ENCODE results near the gene FAM89A. TPM values are rescaled to one million over a fixed set of nuclear protein-coding genes. Genes with fewer than 3 reads are reported as not detected.

FAM89A gene
- total RNA-seq (1 to 10 TPM; 3.0 to 9.5 (median 7.6) TPM), total RNA-seq (1.4 to 18.3 (median 7.2) reads per million in 29 experiments)
- 3.6 TPM for total RNA-seq (2013)

DNA sequence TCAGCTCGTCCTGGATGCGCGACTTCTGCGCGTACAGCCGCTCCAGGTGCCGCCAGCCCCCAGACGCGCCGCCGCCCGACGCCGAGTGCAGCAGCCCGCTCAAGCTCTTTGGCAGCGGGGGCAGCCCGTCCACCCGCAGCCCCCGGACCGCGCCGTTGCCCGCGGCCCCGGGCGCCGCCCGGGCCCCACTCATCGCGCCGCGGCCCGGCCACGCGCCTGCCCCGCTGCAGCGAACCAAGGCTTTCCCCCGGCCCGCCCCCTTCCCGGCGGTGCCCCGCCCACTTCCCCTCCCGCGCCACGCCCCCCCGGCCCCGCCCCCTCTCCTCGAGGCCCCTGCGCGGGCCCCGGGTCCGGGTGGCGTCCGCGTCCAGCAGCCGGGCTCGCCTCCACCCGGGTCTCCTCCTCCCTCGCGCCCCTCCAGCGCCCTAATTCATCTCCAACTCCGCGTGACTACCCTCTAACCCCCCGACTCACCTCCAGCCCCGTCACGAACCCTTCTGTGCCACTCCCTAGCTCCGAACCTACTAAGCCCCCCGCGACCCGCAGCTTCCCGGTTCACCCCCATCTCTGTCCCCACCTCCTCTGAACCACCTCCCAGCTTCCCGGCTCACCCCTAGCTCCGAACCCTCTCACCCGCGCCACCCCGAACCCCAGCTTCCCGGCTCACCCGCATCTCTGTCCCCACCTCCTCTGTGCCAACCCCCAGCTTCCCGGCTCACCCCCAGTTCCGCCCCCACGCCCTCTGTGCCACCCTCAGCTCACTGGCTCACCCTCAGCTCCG, at the start of gene FAM89A:
Gene FAM89A, minus strand, starts transcription at position 236 of the 781 bp plus-strand sequence. Its CDS starts 43 bp downstream, at position 193.
- ATAC-seq (replicated peaks in 1 of 4) (peak; percentile 77 to 87 (median 81)), DNase-seq (peak; percentile 28 to 81 (median 59))
- peaks cover 29 to 37% (median 33%) of the 10 kb centered on the region in 3 donors for H3K4me1 Mint-ChIP-seq
- POLR2A ChIA-PET, result interaction anchor here in 1 of 2 donors (0.6 kb wide), 1 partner anchor 972 kb away, joined by 4 read pairs; no protein-coding TSS in a partner anchor
- no peaks in the 10 kb centered on the region for H3K36me3 Mint-ChIP-seq
- under 1% methylated on average over 63 of the region's 82 CpGs for WGBS (ENCODE audit: insufficient coverage)
- peak within 1 kb of the TSS; percentile 19 for H3K27ac ChIP-seq (ENCODE audit: low read length)
- H3K27me3 ChIP-seq (replicated peaks in 1 of 2; ENCODE audit: control insufficient read depth in 2 of 2, extremely low read depth in 1 of 2, insufficient read depth in 2 of 2, low read length in 1 of 2), result peaks cover 0 to 3% of the 10 kb centered on the region in 2 experiments
- H3K27ac Mint-ChIP-seq, result peak within 1 kb of the TSS in 1 of 2 donors; percentile 58
- peak within 1 kb of the TSS; percentile 75 to 77 for H3K4me3 ChIP-seq (ENCODE audit: control insufficient read depth in 1 of 2, extremely low read depth in 1 of 2, low read length in 1 of 2)
- no peaks in the 10 kb centered on the region for H3K36me3 ChIP-seq (ENCODE audit: control insufficient read depth in 2 of 2, extremely low read depth in 1 of 2, insufficient read depth in 1 of 2, low read length in 1 of 2)
- peaks cover 5% of the 10 kb centered on the region for H3K9me3 ChIP-seq
- H3K4me3 Mint-ChIP-seq, result peak within 1 kb of the TSS; percentile 76 to 83 (median 77)
- peaks cover 2 to 19% of the 10 kb centered on the region in 2 experiments for H3K4me1 ChIP-seq (ENCODE audit: control insufficient read depth in 1 of 2, extremely low read depth in 1 of 2, insufficient read depth in 2 of 2, low read length in 2 of 2)
- peaks cover 0 to 11% (median 4%) of the 10 kb centered on the region in 3 donors for H3K9me3 Mint-ChIP-seq
- CTCF ChIA-PET, result no interaction called here
- peaks cover 0 to 4% of the 10 kb centered on the region in 2 donors for H3K27me3 Mint-ChIP-seq

DNA sequence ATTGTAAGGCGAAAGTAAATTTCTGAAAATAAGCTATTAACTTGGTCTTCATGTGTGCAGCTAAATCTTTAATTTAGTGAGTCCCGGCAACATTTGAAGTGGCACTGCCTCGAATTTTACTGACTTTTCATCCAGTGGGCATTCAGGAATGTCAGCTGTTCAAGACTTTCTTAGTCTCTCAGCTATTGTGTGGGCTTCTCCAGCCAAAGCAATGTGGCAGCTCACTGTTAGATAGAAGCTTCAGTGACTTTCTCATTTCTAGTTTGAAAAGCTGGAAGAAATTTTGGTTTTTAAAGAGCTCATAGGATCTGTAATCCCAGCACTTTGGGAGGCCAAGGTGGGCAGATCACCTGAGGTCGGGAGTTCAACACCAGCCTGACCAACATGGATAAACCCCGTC, 44.3 kb upstream of the FAM89A start:
- CTCF ChIA-PET, result interaction anchor here in 1 of 2 donors (0.6 to 1.5 kb wide), 2 partner anchors 14 to 282 kb away, joined by 3 read pairs; no protein-coding TSS in a partner anchor
- Mint-ChIP-seq H3K27ac (no peak overlapping the region), H3K9me3 (peaks cover 0 to 4% (median 0%) of the 10 kb centered on the region in 3 donors), H3K4me3 (no peak overlapping the region), H3K4me1 (no peaks in the 10 kb centered on the region), H3K27me3 (peaks cover 7 to 25% of the 10 kb centered on the region in 2 donors), H3K36me3 (no peaks in the 10 kb centered on the region)
- ATAC-seq (replicated peaks in 1 of 4) (no peak), DNase-seq (no peak)
- WGBS (ENCODE audit: insufficient coverage), result 63% methylated on average over 2 of the region's 5 CpGs
- POLR2A ChIA-PET, result no interaction called here
- H3K4me1 ChIP-seq (ENCODE audit: control insufficient read depth in 1 of 2, extremely low read depth in 1 of 2, insufficient read depth in 2 of 2, low read length in 2 of 2), result no peaks in the 10 kb centered on the region
- no peak overlapping the region for H3K27ac ChIP-seq (ENCODE audit: low read length)
- H3K36me3 ChIP-seq (ENCODE audit: control insufficient read depth in 2 of 2, extremely low read depth in 1 of 2, insufficient read depth in 1 of 2, low read length in 1 of 2), result no peaks in the 10 kb centered on the region
- no peak overlapping the region for H3K4me3 ChIP-seq (ENCODE audit: control insufficient read depth in 1 of 2, extremely low read depth in 1 of 2, low read length in 1 of 2)
- H3K9me3 ChIP-seq, result no peaks in the 10 kb centered on the region
- H3K27me3 ChIP-seq (replicated peaks in 1 of 2; ENCODE audit: control insufficient read depth in 2 of 2, extremely low read depth in 1 of 2, insufficient read depth in 2 of 2, low read length in 1 of 2), result peaks cover 0 to 5% of the 10 kb centered on the region in 2 experiments

DNA sequence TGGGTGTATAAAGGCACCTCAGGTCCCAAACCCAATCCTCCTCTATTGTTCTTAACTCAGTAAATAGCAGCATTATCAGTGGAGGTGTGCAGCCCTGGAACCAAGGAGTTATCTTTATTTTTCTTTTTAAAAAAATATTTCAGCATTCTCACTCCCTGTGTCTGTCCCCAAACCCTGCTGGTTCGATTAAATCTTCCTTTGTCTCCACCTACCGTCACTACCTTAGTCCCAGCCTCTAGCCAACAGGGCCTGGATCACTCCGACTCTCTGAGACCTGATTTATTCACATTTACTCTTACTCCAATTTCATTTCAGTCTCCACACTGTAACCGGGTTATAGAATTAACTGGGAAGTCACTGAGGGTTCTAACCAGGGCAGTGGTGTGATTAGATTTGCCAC, 39.1 kb upstream of the FAM89A start:
- H3K27me3 ChIP-seq (replicated peaks in 1 of 2; ENCODE audit: control insufficient read depth in 2 of 2, extremely low read depth in 1 of 2, insufficient read depth in 2 of 2, low read length in 1 of 2), result peaks cover 2 to 7% of the 10 kb centered on the region in 2 experiments
- no peak overlapping the region for H3K27ac Mint-ChIP-seq
- H3K9me3 ChIP-seq, result no peaks in the 10 kb centered on the region
- no peak overlapping the region for H3K4me3 ChIP-seq (ENCODE audit: control insufficient read depth in 1 of 2, extremely low read depth in 1 of 2, low read length in 1 of 2)
- ChIA-PET POLR2A (no interaction called here), CTCF (no interaction called here)
- no peak overlapping the region for H3K4me3 Mint-ChIP-seq
- H3K4me1 ChIP-seq (ENCODE audit: control insufficient read depth in 1 of 2, extremely low read depth in 1 of 2, insufficient read depth in 2 of 2, low read length in 2 of 2), result no peaks in the 10 kb centered on the region
- no peaks in the 10 kb centered on the region for H3K36me3 Mint-ChIP-seq
- no peaks in the 10 kb centered on the region for H3K36me3 ChIP-seq (ENCODE audit: control insufficient read depth in 2 of 2, extremely low read depth in 1 of 2, insufficient read depth in 1 of 2, low read length in 1 of 2)
- 94% methylated on average over 2 of the region's 4 CpGs for WGBS (ENCODE audit: insufficient coverage)
- H3K4me1 Mint-ChIP-seq, result no peaks in the 10 kb centered on the region
- ATAC-seq (replicated peaks in 1 of 4) (no peak), DNase-seq (no peak)
- H3K27me3 Mint-ChIP-seq, result peaks cover 3 to 16% of the 10 kb centered on the region in 2 donors
- H3K9me3 Mint-ChIP-seq, result peaks cover 0 to 4% (median 0%) of the 10 kb centered on the region in 3 donors
- H3K27ac ChIP-seq (ENCODE audit: low read length), result no peak overlapping the region

DNA sequence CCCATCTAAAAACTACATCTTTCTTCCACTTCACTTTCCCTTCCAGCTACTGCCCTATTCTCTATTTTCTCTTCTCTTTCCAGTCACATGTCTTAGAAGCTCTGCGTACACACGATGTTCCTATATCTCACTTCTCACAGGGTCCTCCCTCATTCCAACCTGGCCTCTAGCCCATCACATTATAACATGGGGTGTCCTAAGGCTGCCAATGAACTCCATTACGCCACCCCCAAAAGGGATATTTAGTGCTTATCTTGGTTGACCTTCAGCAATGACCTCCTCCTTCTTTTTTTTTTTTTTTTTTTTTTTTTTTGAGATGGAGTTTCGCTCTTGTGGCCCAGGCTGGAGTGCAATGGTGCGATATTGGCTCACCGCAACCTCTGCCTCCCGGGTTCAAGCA, 38.2 kb upstream of the FAM89A start:
- Mint-ChIP-seq H3K36me3 (no peaks in the 10 kb centered on the region), H3K27ac (no peak overlapping the region), H3K4me1 (no peaks in the 10 kb centered on the region), H3K9me3 (peaks cover 0 to 4% (median 0%) of the 10 kb centered on the region in 3 donors), H3K27me3 (peaks cover 3 to 12% of the 10 kb centered on the region in 2 donors), H3K4me3 (no peak overlapping the region)
- Histone ChIP-seq H3K27me3 (replicated peaks in 1 of 2; ENCODE audit: control insufficient read depth in 2 of 2, extremely low read depth in 1 of 2, insufficient read depth in 2 of 2, low read length in 1 of 2) (peaks cover 2% of the 10 kb centered on the region in 2 experiments), H3K4me3 (ENCODE audit: control insufficient read depth in 1 of 2, extremely low read depth in 1 of 2, low read length in 1 of 2) (no peak overlapping the region), H3K9me3 (no peaks in the 10 kb centered on the region), H3K36me3 (ENCODE audit: control insufficient read depth in 2 of 2, extremely low read depth in 1 of 2, insufficient read depth in 1 of 2, low read length in 1 of 2) (no peaks in the 10 kb centered on the region), H3K27ac (ENCODE audit: low read length) (no peak overlapping the region), H3K4me1 (ENCODE audit: control insufficient read depth in 1 of 2, extremely low read depth in 1 of 2, insufficient read depth in 2 of 2, low read length in 2 of 2) (no peaks in the 10 kb centered on the region)
- no peak for ATAC-seq (replicated peaks in 1 of 4)
- DNase-seq, result no peak
- POLR2A ChIA-PET, result no interaction called here
- CTCF ChIA-PET, result no interaction called here
- WGBS (ENCODE audit: insufficient coverage), result 100% methylated on average over 4 of the region's 7 CpGs

DNA sequence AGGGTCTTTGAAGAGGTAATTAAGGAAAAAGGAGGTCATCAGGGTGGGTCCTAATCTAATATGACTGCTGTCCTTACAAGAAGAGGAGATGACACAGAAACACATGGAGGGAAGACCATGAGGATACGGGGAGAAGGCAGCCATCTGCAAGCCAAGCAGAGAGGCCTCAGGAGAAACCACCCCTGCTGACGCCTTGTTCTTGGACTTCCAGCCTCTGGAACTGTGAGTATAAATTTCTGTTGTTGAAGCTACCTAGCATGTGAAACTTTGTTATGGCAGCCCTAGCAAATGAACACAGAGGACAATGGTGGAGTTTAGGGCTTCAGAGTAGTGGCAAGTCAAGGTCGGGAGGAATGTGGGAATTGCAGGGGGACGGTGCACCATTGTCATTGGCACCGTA, 36.7 kb upstream of the FAM89A start:
- DNase-seq, result no peak
- H3K27ac ChIP-seq (ENCODE audit: low read length), result no peak overlapping the region
- CTCF ChIA-PET, result no interaction called here
- H3K27me3 ChIP-seq (replicated peaks in 1 of 2; ENCODE audit: control insufficient read depth in 2 of 2, extremely low read depth in 1 of 2, insufficient read depth in 2 of 2, low read length in 1 of 2), result peaks cover 2 to 4% of the 10 kb centered on the region in 2 experiments
- WGBS (ENCODE audit: insufficient coverage), result 90% methylated on average over 5 of the region's 5 CpGs
- Mint-ChIP-seq H3K4me1 (no peaks in the 10 kb centered on the region), H3K27me3 (peaks cover 3 to 6% of the 10 kb centered on the region in 2 donors), H3K4me3 (no peak overlapping the region), H3K27ac (no peak overlapping the region), H3K36me3 (no peaks in the 10 kb centered on the region), H3K9me3 (peaks cover 0 to 4% (median 0%) of the 10 kb centered on the region in 3 donors)
- POLR2A ChIA-PET, result no interaction called here
- H3K36me3 ChIP-seq (ENCODE audit: control insufficient read depth in 2 of 2, extremely low read depth in 1 of 2, insufficient read depth in 1 of 2, low read length in 1 of 2), result no peaks in the 10 kb centered on the region
- H3K9me3 ChIP-seq, result no peaks in the 10 kb centered on the region
- H3K4me3 ChIP-seq (ENCODE audit: control insufficient read depth in 1 of 2, extremely low read depth in 1 of 2, low read length in 1 of 2), result no peak overlapping the region
- no peak for ATAC-seq (replicated peaks in 1 of 4)
- H3K4me1 ChIP-seq (ENCODE audit: control insufficient read depth in 1 of 2, extremely low read depth in 1 of 2, insufficient read depth in 2 of 2, low read length in 2 of 2), result no peaks in the 10 kb centered on the region

DNA sequence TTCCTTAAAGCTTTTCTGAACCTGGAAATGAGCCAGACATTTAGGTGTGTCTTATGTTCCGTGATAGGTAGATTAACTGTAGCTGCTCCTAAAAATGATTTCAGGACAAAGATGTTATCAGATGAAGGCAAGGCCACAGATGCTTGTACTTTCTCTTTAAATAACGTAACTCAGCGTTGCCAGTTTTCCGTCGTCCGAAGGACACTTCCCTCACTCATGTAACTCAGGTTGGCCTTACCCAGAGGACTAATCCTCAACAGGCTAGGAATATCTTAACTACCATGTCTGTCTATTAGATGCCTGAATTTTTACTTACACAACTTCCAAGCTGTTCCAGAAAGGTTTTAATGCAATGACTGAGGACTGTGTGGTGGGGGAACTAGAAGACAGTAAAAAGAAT, 35.4 kb upstream of the FAM89A start:
- CTCF ChIA-PET, result interaction anchor here in 1 of 2 donors (0.6 kb wide), 1 partner anchor 12 kb away, joined by 3 read pairs; no protein-coding TSS in a partner anchor
- Histone ChIP-seq H3K4me1 (ENCODE audit: control insufficient read depth in 1 of 2, extremely low read depth in 1 of 2, insufficient read depth in 2 of 2, low read length in 2 of 2) (no peaks in the 10 kb centered on the region), H3K36me3 (ENCODE audit: control insufficient read depth in 2 of 2, extremely low read depth in 1 of 2, insufficient read depth in 1 of 2, low read length in 1 of 2) (no peaks in the 10 kb centered on the region), H3K27me3 (replicated peaks in 1 of 2; ENCODE audit: control insufficient read depth in 2 of 2, extremely low read depth in 1 of 2, insufficient read depth in 2 of 2, low read length in 1 of 2) (peaks cover 2 to 4% of the 10 kb centered on the region in 2 experiments), H3K27ac (ENCODE audit: low read length) (no peak overlapping the region), H3K4me3 (ENCODE audit: control insufficient read depth in 1 of 2, extremely low read depth in 1 of 2, low read length in 1 of 2) (no peak overlapping the region), H3K9me3 (no peaks in the 10 kb centered on the region)
- Mint-ChIP-seq H3K27ac (no peak overlapping the region), H3K4me1 (no peaks in the 10 kb centered on the region), H3K9me3 (no peaks in the 10 kb centered on the region), H3K36me3 (no peaks in the 10 kb centered on the region), H3K27me3 (peaks cover 0 to 2% of the 10 kb centered on the region in 2 donors), H3K4me3 (no peak overlapping the region)
- DNase-seq, result no peak
- WGBS (ENCODE audit: insufficient coverage), result 84% methylated on average over 6 of the region's 6 CpGs
- no peak for ATAC-seq (replicated peaks in 1 of 4)
- POLR2A ChIA-PET, result no interaction called here
